ENCODE measurements around the gene GAS7.

- no peak for TF ChIP-seq EZH2 (IDR thresholded peaks at IDR 0.05; ENCODE audit: insufficient read depth, low read length)
- no peak for TF ChIP-seq CTCF (IDR thresholded peaks at IDR 0.05; ENCODE audit: insufficient read depth, low read depth, low read length)
Observed at GRCh38 chr17:10130263-10130662, 68.1 kb downstream of the GAS7 start.
